Neural progenitor cell (in vitro differentiated cells): Measurements from ENCODE around the gene KRTAP5-5.

Source experiments
- CTCF ChIP-seq: fragments of 200-600 bp; sonication (generic); IDR thresholded peaks from 2 replicates; pipeline ENCODE4 v1.5.1; 2017; ENCODE audit warnings: antibody characterized with exemption, mild to moderate bottlenecking
- EZH2phosphoT487 ChIP-seq: fragments of 200-600 bp; sonication (generic); IDR thresholded peaks from 2 replicates; pipeline ENCODE4 v1.6.1; 2017; ENCODE audit warnings: antibody characterized with exemption

GRCh38 chr11:1622086-1622485, 7.5 kb upstream of the KRTAP5-5 start, which contains the start of gene KRTAP5-4:
- TF ChIP-seq CTCF (no peak), EZH2phosphoT487 (no peak)
